Transverse colon (tissue), 4 donors: ENCODE data around the gene SGF29. TPM values are rescaled to one million over a fixed set of nuclear protein-coding genes. Genes with fewer than 3 reads are reported as not detected.
A peak's percentile ranks its signal among the peaks of the same experiment; 100 is the strongest.

Source experiments
- DNase-seq: peaks from one replicate; pipeline ENCODE4 v3.0.0-alpha.2; 2019
- H3K27ac ChIP-seq, 4 donors: fragments of 200-600 bp; sonication (generic); 2 replicates each; pipeline ENCODE4 v1.5.1; 2016 to 2018; ENCODE audit warnings: inconsistent platforms in 4 of 4
- H3K27me3 ChIP-seq: fragments of 200-600 bp; sonication (generic); 2 replicates; pipeline ENCODE4 v1.5.1; 2017; ENCODE audit warnings: inconsistent platforms
- H3K36me3 ChIP-seq, 4 donors: fragments of 200-600 bp; sonication (generic); 2 replicates each; pipeline ENCODE4 v1.5.1; 2017 to 2019; ENCODE audit warnings: inconsistent platforms in 4 of 4
- H3K4me1 ChIP-seq, 4 donors: fragments of 200-600 bp; sonication (generic); 2 replicates each; pipeline ENCODE4 v1.5.1; 2017 to 2020; ENCODE audit warnings: inconsistent platforms in 4 of 4
- H3K4me3 ChIP-seq, 4 donors: fragments of 200-600 bp; sonication (generic); 1 replicate in 1 of 4; 2 replicates in 3 of 4; pipeline versions ENCODE4 v1.5.1 to v1.6.1; 2017 to 2019; ENCODE audit warnings: inconsistent platforms in 4 of 4
- H3K9me3 ChIP-seq, 2 donors: fragments of 200-600 bp; sonication (generic); 2 replicates each; pipeline ENCODE4 v1.5.1; 2017 to 2019; ENCODE audit warnings: inconsistent platforms in 2 of 2
- CTCF ChIP-seq, 5 experiments: fragments of 200-600 bp in 3 of 5; fragments of 450-650 bp in 2 of 5; sonication (generic) in 3 of 5; IDR thresholded peaks; 1 replicate in 2 of 5; 2 replicates in 3 of 5; pipeline ENCODE4 v1.5.1; 2016 to 2017; ENCODE audit warnings: antibody characterized with exemption in 5 of 5, inconsistent platforms in 3 of 5, mild to moderate bottlenecking in 2 of 5, moderate library complexity in 1 of 5
- EP300 ChIP-seq: sonication (generic); formaldehyde crosslinking; IDR thresholded peaks from one replicate; pipeline ENCODE4 v1.6.1; 2017; ENCODE audit warnings: antibody characterized with exemption, low read depth
- POLR2A ChIP-seq: fragments of 450-650 bp; IDR thresholded peaks from one replicate; pipeline ENCODE4 v1.6.1; 2016; ENCODE audit warnings: antibody characterized with exemption, mild to moderate bottlenecking, moderate library complexity
- POLR2AphosphoS5 ChIP-seq, 3 donors: sonication (generic); formaldehyde crosslinking; IDR thresholded peaks; one replicate each; pipeline ENCODE4 v1.6.1; 2016; ENCODE audit warnings: antibody characterized with exemption in 3 of 3
- WGBS, 2 donors: methylation state at CpG; one replicate each; pipeline ENCODE4 v1.1.5; 2018; ENCODE audit warnings: low coverage in 1 of 2; 5-methylcytosine and 5-hydroxymethylcytosine counted together
- in situ Hi-C, 4 donors: fragments of 200-750 bp; cut with MboI; loops; one replicate each; pipeline versions ENCODE4 v1.15.0 to v1.15.1; 2017; ENCODE audit warnings: low sequenced_read_pairs in 3 of 4, low pct_ligation_motif_present in 1 of 4, low pct_unique_long_range_greater_than_20kb in 1 of 4
- intact Hi-C: fragments of 100-400 bp; cut with DNase I; formaldehyde crosslinking; loops from one replicate; pipeline ENCODE4 v1.15.1; 2023; ENCODE audit warnings: low total_unique reads
- total RNA-seq, 4 donors: library from RNA; depleted of rRNA; stranded (reverse); fragments of >200 nt; gene quantifications; one replicate each; pipeline ENCODE4 v1.1.0, GENCODE V29; 2016

The SGF29 gene
- total RNA-seq, 4 donors from 2014 or later, result 22.1 to 95.0 (median 32.1) TPM

GRCh38 chr16:28575446-28576109 lies 21.9 kb downstream of the SGF29 start:
- in situ Hi-C loops (no loop called here), intact Hi-C loops (no loop called here)
- no peak for TF ChIP-seq POLR2AphosphoS5 (IDR thresholded peaks at IDR 0.05)
- TF ChIP-seq CTCF (IDR thresholded peaks at IDR 0.05), result no peak
- TF ChIP-seq EP300, result no peak
- no peak for TF ChIP-seq POLR2A
- Histone ChIP-seq H3K4me1 (peaks cover 0 to 17% (median 6%) of the 10 kb centered on the region in 4 donors), H3K9me3 (no peaks in the 10 kb centered on the region), H3K27ac (no peak overlapping the region), H3K27me3 (no peaks in the 10 kb centered on the region), H3K4me3 (no peak overlapping the region), H3K36me3 (no peaks in the 10 kb centered on the region)
- WGBS, 2 donors, result 88 to 90% methylated on average over 8 of the region's 8 CpGs
- DNase-seq, result no peak

GRCh38 chr16:28580726-28581315 lies 27.1 kb downstream of the SGF29 start:
- WGBS, 2 donors, result 96 to 99% methylated on average over 11 to 15 of the region's 15 CpGs
- Histone ChIP-seq H3K4me3 (no peak overlapping the region), H3K36me3 (peaks cover 0 to 13% (median 6%) of the 10 kb centered on the region in 4 donors), H3K27me3 (no peaks in the 10 kb centered on the region), H3K9me3 (no peaks in the 10 kb centered on the region), H3K27ac (no peak overlapping the region), H3K4me1 (no peaks in the 10 kb centered on the region)
- no peak for DNase-seq
- intact Hi-C loops, result no loop called here
- no peak for TF ChIP-seq POLR2A
- no peak for TF ChIP-seq CTCF (IDR thresholded peaks at IDR 0.05)
- no peak for TF ChIP-seq EP300
- TF ChIP-seq POLR2AphosphoS5 (IDR thresholded peaks at IDR 0.05), result no peak
- in situ Hi-C loops, result no loop called here

GRCh38 chr16:28585674-28586073 lies 32.0 kb downstream of the SGF29 start:
- in situ Hi-C loops, result no loop called here
- DNase-seq, result peak; percentile 64
- no peaks in the 10 kb centered on the region for H3K9me3 ChIP-seq
- H3K36me3 ChIP-seq, result peaks cover 0 to 35% (median 13%) of the 10 kb centered on the region in 4 donors
- no peak overlapping the region for H3K4me3 ChIP-seq
- intact Hi-C loops, result no loop called here
- WGBS, 2 donors, result 81% methylated on average over 11 of the region's 11 CpGs; no CpG with 5 or more reads in 1 of the 2 donors
- peak overlapping the region in 1 of 4 donors; percentile 5 for H3K27ac ChIP-seq
- H3K4me1 ChIP-seq, result peaks cover 0 to 3% (median 0%) of the 10 kb centered on the region in 4 donors
- no peak for TF ChIP-seq POLR2AphosphoS5 (IDR thresholded peaks at IDR 0.05)
- no peak for TF ChIP-seq CTCF (IDR thresholded peaks at IDR 0.05)
- TF ChIP-seq POLR2A, result no peak
- TF ChIP-seq EP300, result no peak
- no peaks in the 10 kb centered on the region for H3K27me3 ChIP-seq

GRCh38 chr16:28586466-28586865 lies 32.7 kb downstream of the SGF29 start:
- in situ Hi-C loops (no loop called here), intact Hi-C loops (no loop called here)
- TF ChIP-seq CTCF (IDR thresholded peaks at IDR 0.05) (no peak), POLR2A (no peak), EP300 (no peak), POLR2AphosphoS5 (IDR thresholded peaks at IDR 0.05) (no peak)
- no peak for DNase-seq
- Histone ChIP-seq H3K27me3 (no peaks in the 10 kb centered on the region), H3K9me3 (no peaks in the 10 kb centered on the region), H3K4me3 (no peak overlapping the region), H3K36me3 (peaks cover 0 to 36% (median 13%) of the 10 kb centered on the region in 4 donors), H3K4me1 (peaks cover 0 to 3% (median 0%) of the 10 kb centered on the region in 4 donors), H3K27ac (peak overlapping the region in 1 of 4 donors; percentile 12)
- WGBS, 2 donors, result 80 to 96% methylated on average over 2 to 3 of the region's 3 CpGs
